Spinal cord (tissue), 10 donors: Measurements from ENCODE around the gene SMIM20. TPM values are rescaled to one million over a fixed set of nuclear protein-coding genes. Genes with fewer than 3 reads are reported as not detected.
"Not testable (repeated sequence)": the region's sequence is repeated elsewhere in the genome, so short reads cannot be mapped to it uniquely, and the experiment has no call there.

Source experiments
- DNase-seq, 6 donors: peaks; one replicate each; pipeline versions ENCODE4 v3.0.0 to v3.0.0-alpha.2; 2013 to 2015; ENCODE audit warnings: low spot score in 6 of 6, low read depth in 4 of 6
- H3K27ac ChIP-seq: one replicate; pipeline ENCODE4 v1.5.1; 2013; ENCODE audit warnings: low read depth, low read length, control low read depth
- H3K27me3 ChIP-seq: one replicate; pipeline ENCODE4 v1.6.1; 2013; ENCODE audit warnings: low read length; ENCODE audit not compliant: control insufficient read depth, insufficient read depth
- H3K36me3 ChIP-seq: one replicate; pipeline ENCODE4 v1.6.1; 2013; ENCODE audit warnings: low read length; ENCODE audit not compliant: control insufficient read depth, insufficient read depth
- H3K4me1 ChIP-seq: one replicate; pipeline ENCODE4 v1.6.1; 2013; ENCODE audit warnings: low read length; ENCODE audit not compliant: control insufficient read depth, insufficient read depth
- H3K4me3 ChIP-seq: one replicate; pipeline ENCODE4 v1.5.1; 2013; ENCODE audit warnings: low read depth, low read length, control low read depth
- H3K9me3 ChIP-seq: one replicate; pipeline ENCODE4 v1.6.1; 2013; ENCODE audit warnings: low read length; ENCODE audit not compliant: control insufficient read depth, insufficient read depth
- WGBS: methylation state at CpG from one replicate; pipeline ENCODE4 v1.1.5; 2013; ENCODE audit warnings: missing lambda C conversion rate; ENCODE audit not compliant: insufficient coverage; 5-methylcytosine and 5-hydroxymethylcytosine counted together
- polyA plus RNA-seq, 2 donors: library from polyadenylated mRNA; unstranded; fragments of 120-200 nt; gene quantifications; one replicate each; pipeline ENCODE4 v1.2.1, GENCODE V29; 2013; ENCODE audit not compliant: insufficient read length in 2 of 2
- total RNA-seq, 2 donors: library from RNA; depleted of rRNA in 1 of 2; stranded (reverse); fragments of 120-200 nt in 1 of 2; fragments of >200 nt in 1 of 2; gene quantifications; one replicate each; pipeline versions ENCODE4 v1.2.3 to v1.2.4, GENCODE V29; 2013 to 2014
- donor health status: healthy.

Gene SMIM20
- total and polyA plus RNA-seq, 4 donors, result 29.1 to 46.4 (median 37.6) TPM

DNA sequence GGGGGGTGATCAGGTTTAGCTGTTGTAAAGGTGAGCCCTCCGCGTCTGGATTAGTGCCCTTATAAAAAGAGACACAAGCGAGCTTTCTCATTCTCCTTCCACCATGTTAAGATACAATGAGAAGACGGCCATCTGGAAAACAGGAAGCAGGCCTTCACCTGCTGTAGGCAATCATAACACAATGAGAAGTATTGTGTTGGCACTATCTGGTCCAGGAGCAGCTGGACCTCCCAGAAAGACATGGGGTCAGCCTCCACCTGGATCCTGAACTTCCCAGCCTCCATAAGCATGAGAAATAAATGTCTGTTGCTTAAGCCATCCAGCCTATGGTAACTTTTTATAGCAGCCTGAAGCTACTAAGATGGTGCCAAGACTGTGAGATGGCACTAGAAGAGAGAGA lies 8.6 kb upstream of the SMIM20 start:
- H3K4me1 ChIP-seq, result peaks cover 10% of the 10 kb centered on the region
- no peak overlapping the region for H3K27ac ChIP-seq
- H3K9me3 ChIP-seq, result no peaks in the 10 kb centered on the region
- no peaks in the 10 kb centered on the region for H3K36me3 ChIP-seq
- no CpG with 5 or more reads among the region's 4 CpGs for WGBS
- no peaks in the 10 kb centered on the region for H3K27me3 ChIP-seq
- no peak overlapping the region for H3K4me3 ChIP-seq
- DNase-seq, result no peak

GRCh38 chr4:25906113-25906512 lies 7.9 kb upstream of the SMIM20 start:
- H3K4me1 ChIP-seq, DNase-seq, H3K27ac ChIP-seq, H3K36me3 ChIP-seq, H3K4me3 ChIP-seq, H3K9me3 ChIP-seq, H3K27me3 ChIP-seq: not testable (repeated sequence)
- WGBS, result 100% methylated on average over 3 of the region's 11 CpGs

- Histone ChIP-seq H3K9me3 (no peaks in the 10 kb centered on the region), H3K4me3 (no peak overlapping the region), H3K4me1 (peaks cover 9% of the 10 kb centered on the region), H3K36me3 (no peaks in the 10 kb centered on the region), H3K27me3 (no peaks in the 10 kb centered on the region), H3K27ac (no peak overlapping the region)
- 46% methylated on average over 4 of the region's 5 CpGs for WGBS
- DNase-seq, result no peak
These were observed 5.5 kb upstream of the SMIM20 start for GRCh38 chr4:25908491-25908901.

- Histone ChIP-seq H3K27me3 (no peaks in the 10 kb centered on the region), H3K27ac (no peak overlapping the region), H3K36me3 (no peaks in the 10 kb centered on the region), H3K9me3 (no peaks in the 10 kb centered on the region), H3K4me1 (peaks cover 26% of the 10 kb centered on the region), H3K4me3 (no peak overlapping the region)
- DNase-seq, result no peak
- 82% methylated on average over 5 of the region's 6 CpGs for WGBS
These were observed 2.7 kb upstream of the SMIM20 start for GRCh38 chr4:25911356-25911755.

DNA sequence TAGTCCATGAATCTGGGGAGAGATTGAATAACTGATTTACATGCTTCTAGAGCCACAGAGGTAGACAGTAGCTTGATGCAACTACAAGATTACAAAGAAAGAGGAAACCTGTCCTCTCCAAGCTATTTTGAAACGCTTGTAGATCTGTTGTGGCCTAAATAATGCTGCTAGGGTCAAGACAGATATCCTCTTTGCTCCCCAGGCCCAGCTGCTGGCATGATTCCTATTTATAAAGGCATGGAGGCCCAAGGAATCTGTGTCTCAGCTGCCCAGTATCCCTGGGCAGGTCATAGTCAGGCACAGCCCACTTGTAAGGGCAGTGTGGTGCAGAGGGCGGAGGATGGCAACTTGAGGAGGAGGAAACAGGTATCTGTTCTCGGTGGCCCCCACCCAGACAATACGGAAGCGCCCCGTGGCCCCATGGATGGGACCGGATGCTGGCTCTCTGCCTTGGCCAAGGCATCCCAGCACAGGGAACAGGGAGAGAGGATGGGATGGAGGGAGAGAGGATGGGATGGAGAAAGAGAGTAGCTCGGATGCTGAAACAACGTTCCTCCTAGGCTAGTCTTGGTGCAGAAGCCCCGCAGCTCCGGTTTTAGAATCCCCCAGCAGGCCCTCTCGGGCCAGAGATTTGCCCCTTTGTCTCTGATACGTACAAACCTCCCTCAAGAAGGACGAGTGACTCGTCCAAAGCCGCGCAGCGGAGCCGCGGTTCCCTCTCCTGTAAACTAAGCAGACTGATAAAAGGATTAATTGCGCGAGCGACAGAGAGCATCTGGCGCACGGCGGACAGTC lies 767 bp upstream of the SMIM20 start:
- Histone ChIP-seq H3K36me3 (peaks cover 2% of the 10 kb centered on the region), H3K27ac (peak overlapping the region; percentile 92), H3K4me3 (peak overlapping the region; percentile 94), H3K27me3 (no peaks in the 10 kb centered on the region), H3K9me3 (no peaks in the 10 kb centered on the region), H3K4me1 (peaks cover 26% of the 10 kb centered on the region)
- 10% methylated on average over 26 of the region's 26 CpGs for WGBS
- DNase-seq, result peak in 1 of 6 donors; percentile 50

GRCh38 chr4:25914670-25915352 lies 791 bp downstream of the SMIM20 start:
- H3K4me3 ChIP-seq, result peak overlapping the region; percentile 94
- H3K4me1 ChIP-seq, result peaks cover 26% of the 10 kb centered on the region
- peak overlapping the region; percentile 89 for H3K27ac ChIP-seq
- peaks cover 2% of the 10 kb centered on the region for H3K36me3 ChIP-seq
- WGBS, result no CpG with 5 or more reads among the region's 8 CpGs
- no peaks in the 10 kb centered on the region for H3K27me3 ChIP-seq
- no peak for DNase-seq
- no peaks in the 10 kb centered on the region for H3K9me3 ChIP-seq

DNA sequence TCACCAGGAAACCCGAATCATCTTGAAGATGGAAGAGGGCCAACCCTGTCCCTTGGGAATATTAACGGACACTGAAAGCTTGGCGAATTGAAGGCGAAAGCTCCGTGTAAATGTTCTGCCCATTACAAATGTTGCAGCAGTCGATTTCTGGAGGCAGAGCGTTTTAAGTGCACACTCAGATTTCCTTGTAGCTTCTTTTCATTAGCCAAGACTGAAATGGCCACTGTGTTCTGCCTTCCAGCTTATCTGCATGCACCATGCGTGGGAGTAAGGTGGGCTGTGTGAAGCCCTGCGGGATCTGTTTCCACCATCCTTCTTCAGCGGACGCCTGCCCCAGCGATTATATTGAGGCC lies 1.3 kb downstream of the SMIM20 start:
- Histone ChIP-seq H3K9me3 (no peaks in the 10 kb centered on the region), H3K4me1 (peaks cover 26% of the 10 kb centered on the region), H3K4me3 (no peak overlapping the region), H3K27ac (peak overlapping the region; percentile 12), H3K27me3 (no peaks in the 10 kb centered on the region), H3K36me3 (peaks cover 2% of the 10 kb centered on the region)
- WGBS, result 45% methylated on average over 10 of the region's 12 CpGs
- peak in 2 of 6 donors; percentile 50 to 78 for DNase-seq

DNA sequence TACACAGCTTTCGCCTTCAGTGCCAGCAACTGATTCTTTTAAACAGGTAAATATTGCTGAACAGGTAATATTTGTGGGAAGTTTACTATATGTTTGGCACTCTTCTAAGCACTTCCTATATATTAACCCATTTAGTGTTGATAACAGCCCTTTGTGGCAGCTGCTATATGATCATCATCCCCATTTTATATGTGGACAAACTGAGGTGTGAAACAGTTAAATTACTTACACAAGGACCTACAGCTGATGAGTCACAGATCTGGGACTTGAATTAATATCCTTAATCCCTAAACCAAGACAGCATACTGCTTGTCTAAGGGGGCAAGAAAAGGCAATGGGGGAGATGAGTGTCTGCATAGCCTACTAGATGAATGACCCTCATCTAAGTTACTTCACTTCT lies 2.9 kb downstream of the SMIM20 start:
- no peak for DNase-seq
- H3K27ac ChIP-seq, result no peak overlapping the region
- no peaks in the 10 kb centered on the region for H3K9me3 ChIP-seq
- no peaks in the 10 kb centered on the region for H3K27me3 ChIP-seq
- peaks cover 2% of the 10 kb centered on the region for H3K36me3 ChIP-seq
- no CpG with 5 or more reads among the region's 1 CpG for WGBS
- H3K4me1 ChIP-seq, result peaks cover 26% of the 10 kb centered on the region
- H3K4me3 ChIP-seq, result no peak overlapping the region

DNA sequence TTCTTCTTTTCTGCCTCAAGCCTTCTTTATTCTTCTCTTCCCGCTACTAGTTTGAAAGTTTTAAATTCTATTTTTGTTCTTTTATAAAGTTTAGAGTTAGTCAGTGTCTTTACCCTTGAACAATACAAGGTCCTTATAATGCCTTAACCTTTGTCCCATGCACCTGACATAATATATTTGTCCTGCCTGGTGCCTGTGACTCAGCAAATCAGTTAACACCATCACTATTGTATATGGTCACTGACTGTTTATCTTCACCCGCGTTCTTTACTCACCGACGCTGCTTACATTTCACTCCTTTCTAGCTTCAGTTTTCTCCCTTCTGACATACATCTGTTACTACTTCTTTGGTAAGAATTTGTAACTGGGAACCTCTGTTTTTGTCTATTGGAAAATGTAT lies 5.7 kb downstream of the SMIM20 start:
- no CpG with 5 or more reads among the region's 5 CpGs for WGBS

GRCh38 chr4:25921922-25922321 lies 7.9 kb downstream of the SMIM20 start:
- DNase-seq, result no peak
- H3K4me1 ChIP-seq, result peaks cover 5% of the 10 kb centered on the region
- H3K36me3 ChIP-seq, result peaks cover 2% of the 10 kb centered on the region
- H3K27me3 ChIP-seq, result no peaks in the 10 kb centered on the region
- 92% methylated on average over 1 of the region's 1 CpG for WGBS
- H3K27ac ChIP-seq, result no peak overlapping the region
- no peak overlapping the region for H3K4me3 ChIP-seq
- no peaks in the 10 kb centered on the region for H3K9me3 ChIP-seq

More for the DNA sequence above, 5.7 kb downstream of the SMIM20 start:
- Histone ChIP-seq H3K4me3 (no peak overlapping the region), H3K27ac (no peak overlapping the region), H3K36me3 (peaks cover 2% of the 10 kb centered on the region), H3K27me3 (no peaks in the 10 kb centered on the region), H3K9me3 (no peaks in the 10 kb centered on the region), H3K4me1 (peaks cover 9% of the 10 kb centered on the region)
- DNase-seq, result no peak
